T-helper 1 cell treated with Interleukin-12 subunit alpha and Interleukin-12 subunit beta and Interleukin-4 antibody, amounts not matched to agents 30 μg/mL and 1 μg/mL, for 36 hours (primary cell): Measurements from ENCODE around the gene SLC24A3.

Source experiments
- H3K27ac Mint-ChIP-seq: one replicate; pipeline ENCODE4 v1.8.0; 2021; ENCODE audit warnings: mild to moderate bottlenecking, mixed read lengths
- H3K27me3 Mint-ChIP-seq: one replicate; pipeline ENCODE4 v1.8.0; 2021; ENCODE audit warnings: low read depth, mixed read lengths
- H3K36me3 Mint-ChIP-seq: one replicate; pipeline ENCODE4 v1.8.0; 2021; ENCODE audit warnings: low read depth, mixed read lengths
- H3K4me1 Mint-ChIP-seq: one replicate; pipeline ENCODE4 v1.8.0; 2021; ENCODE audit warnings: low read depth, mixed read lengths
- H3K4me3 Mint-ChIP-seq: one replicate; pipeline ENCODE4 v1.8.0; 2021; ENCODE audit warnings: mild to moderate bottlenecking, moderate library complexity, mixed read lengths
- H3K9me3 Mint-ChIP-seq: one replicate; pipeline ENCODE4 v1.8.0; 2021; ENCODE audit warnings: mixed read lengths

Gene SLC24A3

GRCh38 chr20:19510611-19511010 lies 298.2 kb downstream of the SLC24A3 start:
- Mint-ChIP-seq H3K4me3 (no peak overlapping the region), H3K4me1 (no peaks in the 10 kb centered on the region), H3K36me3 (no peaks in the 10 kb centered on the region), H3K9me3 (no peaks in the 10 kb centered on the region), H3K27ac (no peak overlapping the region), H3K27me3 (no peaks in the 10 kb centered on the region)

- H3K9me3 Mint-ChIP-seq, result no peaks in the 10 kb centered on the region
- no peaks in the 10 kb centered on the region for H3K4me1 Mint-ChIP-seq
- no peak overlapping the region for H3K4me3 Mint-ChIP-seq
- H3K27ac Mint-ChIP-seq, result no peak overlapping the region
- H3K27me3 Mint-ChIP-seq, result no peaks in the 10 kb centered on the region
- H3K36me3 Mint-ChIP-seq, result no peaks in the 10 kb centered on the region
These were observed 299.5 kb downstream of the SLC24A3 start for GRCh38 chr20:19511931-19512330.

- H3K4me3 Mint-ChIP-seq, result no peak overlapping the region
- H3K9me3 Mint-ChIP-seq, result no peaks in the 10 kb centered on the region
- H3K27ac Mint-ChIP-seq, result no peak overlapping the region
- H3K27me3 Mint-ChIP-seq, result no peaks in the 10 kb centered on the region
- H3K4me1 Mint-ChIP-seq, result no peaks in the 10 kb centered on the region
- H3K36me3 Mint-ChIP-seq, result no peaks in the 10 kb centered on the region
These were observed 300.6 kb downstream of the SLC24A3 start for GRCh38 chr20:19512886-19513677.

- Mint-ChIP-seq H3K27me3 (no peaks in the 10 kb centered on the region), H3K27ac (no peak overlapping the region), H3K4me1 (no peaks in the 10 kb centered on the region), H3K36me3 (no peaks in the 10 kb centered on the region), H3K9me3 (no peaks in the 10 kb centered on the region), H3K4me3 (no peak overlapping the region)
These were observed 302.6 kb downstream of the SLC24A3 start for GRCh38 chr20:19515074-19515473.

GRCh38 chr20:19519466-19519865 lies 307.0 kb downstream of the SLC24A3 start:
- no peaks in the 10 kb centered on the region for H3K9me3 Mint-ChIP-seq
- H3K27ac Mint-ChIP-seq, result no peak overlapping the region
- no peaks in the 10 kb centered on the region for H3K27me3 Mint-ChIP-seq
- H3K36me3 Mint-ChIP-seq, result no peaks in the 10 kb centered on the region
- H3K4me1 Mint-ChIP-seq, result no peaks in the 10 kb centered on the region
- no peak overlapping the region for H3K4me3 Mint-ChIP-seq

- Mint-ChIP-seq H3K4me1 (no peaks in the 10 kb centered on the region), H3K4me3 (no peak overlapping the region), H3K27me3 (no peaks in the 10 kb centered on the region), H3K9me3 (no peaks in the 10 kb centered on the region), H3K27ac (no peak overlapping the region), H3K36me3 (no peaks in the 10 kb centered on the region)
These were observed 307.8 kb downstream of the SLC24A3 start for GRCh38 chr20:19520261-19520660.

GRCh38 chr20:19522071-19522801 lies 309.8 kb downstream of the SLC24A3 start:
- H3K4me1 Mint-ChIP-seq, result no peaks in the 10 kb centered on the region
- H3K27me3 Mint-ChIP-seq, result no peaks in the 10 kb centered on the region
- no peak overlapping the region for H3K27ac Mint-ChIP-seq
- H3K4me3 Mint-ChIP-seq, result no peak overlapping the region
- no peaks in the 10 kb centered on the region for H3K9me3 Mint-ChIP-seq
- no peaks in the 10 kb centered on the region for H3K36me3 Mint-ChIP-seq

- Mint-ChIP-seq H3K27ac (no peak overlapping the region), H3K36me3 (no peaks in the 10 kb centered on the region), H3K4me1 (no peaks in the 10 kb centered on the region), H3K4me3 (no peak overlapping the region), H3K27me3 (no peaks in the 10 kb centered on the region), H3K9me3 (no peaks in the 10 kb centered on the region)
These were observed 310.6 kb downstream of the SLC24A3 start for GRCh38 chr20:19522836-19523590.

- Mint-ChIP-seq H3K36me3 (no peaks in the 10 kb centered on the region), H3K4me3 (no peak overlapping the region), H3K27me3 (no peaks in the 10 kb centered on the region), H3K9me3 (no peaks in the 10 kb centered on the region), H3K27ac (no peak overlapping the region), H3K4me1 (no peaks in the 10 kb centered on the region)
These were observed 312.2 kb downstream of the SLC24A3 start for GRCh38 chr20:19524691-19525090.

- Mint-ChIP-seq H3K27ac (no peak overlapping the region), H3K4me3 (no peak overlapping the region), H3K9me3 (no peaks in the 10 kb centered on the region), H3K36me3 (no peaks in the 10 kb centered on the region), H3K4me1 (no peaks in the 10 kb centered on the region), H3K27me3 (no peaks in the 10 kb centered on the region)
These were observed 315.1 kb downstream of the SLC24A3 start for GRCh38 chr20:19527509-19527908.

GRCh38 chr20:19528286-19529030 lies 316.0 kb downstream of the SLC24A3 start:
- H3K27ac Mint-ChIP-seq, result no peak overlapping the region
- H3K9me3 Mint-ChIP-seq, result no peaks in the 10 kb centered on the region
- H3K27me3 Mint-ChIP-seq, result no peaks in the 10 kb centered on the region
- no peaks in the 10 kb centered on the region for H3K4me1 Mint-ChIP-seq
- H3K4me3 Mint-ChIP-seq, result no peak overlapping the region
- no peaks in the 10 kb centered on the region for H3K36me3 Mint-ChIP-seq

GRCh38 chr20:19530006-19530405 lies 317.6 kb downstream of the SLC24A3 start:
- H3K36me3 Mint-ChIP-seq, result no peaks in the 10 kb centered on the region
- no peak overlapping the region for H3K4me3 Mint-ChIP-seq
- H3K9me3 Mint-ChIP-seq, result no peaks in the 10 kb centered on the region
- no peaks in the 10 kb centered on the region for H3K4me1 Mint-ChIP-seq
- H3K27ac Mint-ChIP-seq, result no peak overlapping the region
- H3K27me3 Mint-ChIP-seq, result no peaks in the 10 kb centered on the region

- H3K36me3 Mint-ChIP-seq, result no peaks in the 10 kb centered on the region
- H3K27me3 Mint-ChIP-seq, result no peaks in the 10 kb centered on the region
- H3K4me3 Mint-ChIP-seq, result no peak overlapping the region
- no peaks in the 10 kb centered on the region for H3K9me3 Mint-ChIP-seq
- H3K4me1 Mint-ChIP-seq, result no peaks in the 10 kb centered on the region
- no peak overlapping the region for H3K27ac Mint-ChIP-seq
These were observed 319.0 kb downstream of the SLC24A3 start for GRCh38 chr20:19531446-19531845.

- no peaks in the 10 kb centered on the region for H3K27me3 Mint-ChIP-seq
- no peaks in the 10 kb centered on the region for H3K36me3 Mint-ChIP-seq
- H3K4me1 Mint-ChIP-seq, result no peaks in the 10 kb centered on the region
- H3K9me3 Mint-ChIP-seq, result no peaks in the 10 kb centered on the region
- no peak overlapping the region for H3K4me3 Mint-ChIP-seq
- no peak overlapping the region for H3K27ac Mint-ChIP-seq
These were observed 326.1 kb downstream of the SLC24A3 start for GRCh38 chr20:19538556-19538955.
